Stimulated activated CD8-positive, alpha-beta memory T cell treated with anti-CD3 and anti-CD28 coated beads, Interleukin-12 subunit alpha, Interleukin-12 subunit beta, amount 100 ng/mL, for 24 hours (primary cell): ENCODE results near the gene MYADML2.

ENCODE experiments used
- DNase-seq: peaks from one replicate; pipeline ENCODE4 v3.0.0-alpha.2; 2020; ENCODE audit errors: extremely low read depth

MYADML2 gene

DNA sequence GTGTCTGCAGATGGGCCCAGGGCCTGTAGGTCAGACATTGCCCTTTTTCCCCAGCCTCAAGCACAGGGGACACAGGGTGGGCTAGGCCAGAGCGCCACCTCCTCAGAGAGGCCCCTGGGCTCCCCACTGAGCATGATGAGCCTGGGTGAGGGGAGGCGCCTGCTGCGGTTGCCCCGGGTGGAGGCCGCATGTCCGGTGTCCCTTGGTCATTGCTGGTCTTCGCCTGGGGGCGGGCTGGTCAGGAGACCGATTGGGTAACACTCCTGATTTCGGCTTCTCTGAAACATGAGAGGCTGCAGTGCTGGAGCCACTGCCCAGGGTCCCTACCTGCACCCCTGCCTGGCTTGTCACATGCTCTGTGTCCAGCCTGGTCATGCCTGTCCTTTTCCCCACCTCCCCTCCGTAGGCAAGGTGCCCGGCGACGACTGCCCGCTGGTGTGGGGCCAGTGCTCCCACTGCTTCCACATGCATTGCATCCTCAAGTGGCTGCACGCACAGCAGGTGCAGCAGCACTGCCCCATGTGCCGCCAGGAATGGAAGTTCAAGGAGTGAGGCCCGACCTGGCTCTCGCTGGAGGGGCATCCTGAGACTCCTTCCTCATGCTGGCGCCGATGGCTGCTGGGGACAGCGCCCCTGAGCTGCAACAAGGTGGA is 47.4 kb downstream of the MYADML2 start:
- no peak for DNase-seq

DNA sequence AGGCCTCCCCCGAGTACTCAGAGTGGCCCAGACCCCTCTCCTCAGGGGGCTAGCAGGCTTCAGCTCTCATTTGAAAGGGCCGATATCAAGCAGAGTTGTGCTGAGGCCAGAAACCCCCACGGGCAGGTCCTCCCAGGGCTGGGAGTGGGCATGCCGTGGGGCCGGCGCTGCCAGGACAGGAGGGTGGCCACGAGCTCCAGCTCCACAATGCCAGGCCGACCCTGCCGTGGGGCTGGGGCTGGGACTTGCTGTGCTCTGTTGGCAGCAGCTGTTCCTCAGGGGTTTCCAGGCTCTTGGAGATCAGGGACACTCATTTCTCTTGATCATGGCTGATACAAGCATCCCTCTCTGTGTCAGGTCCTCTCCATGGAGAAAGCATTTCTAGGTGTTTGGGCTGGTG is 48.1 kb downstream of the MYADML2 start:
- no peak for DNase-seq

DNA sequence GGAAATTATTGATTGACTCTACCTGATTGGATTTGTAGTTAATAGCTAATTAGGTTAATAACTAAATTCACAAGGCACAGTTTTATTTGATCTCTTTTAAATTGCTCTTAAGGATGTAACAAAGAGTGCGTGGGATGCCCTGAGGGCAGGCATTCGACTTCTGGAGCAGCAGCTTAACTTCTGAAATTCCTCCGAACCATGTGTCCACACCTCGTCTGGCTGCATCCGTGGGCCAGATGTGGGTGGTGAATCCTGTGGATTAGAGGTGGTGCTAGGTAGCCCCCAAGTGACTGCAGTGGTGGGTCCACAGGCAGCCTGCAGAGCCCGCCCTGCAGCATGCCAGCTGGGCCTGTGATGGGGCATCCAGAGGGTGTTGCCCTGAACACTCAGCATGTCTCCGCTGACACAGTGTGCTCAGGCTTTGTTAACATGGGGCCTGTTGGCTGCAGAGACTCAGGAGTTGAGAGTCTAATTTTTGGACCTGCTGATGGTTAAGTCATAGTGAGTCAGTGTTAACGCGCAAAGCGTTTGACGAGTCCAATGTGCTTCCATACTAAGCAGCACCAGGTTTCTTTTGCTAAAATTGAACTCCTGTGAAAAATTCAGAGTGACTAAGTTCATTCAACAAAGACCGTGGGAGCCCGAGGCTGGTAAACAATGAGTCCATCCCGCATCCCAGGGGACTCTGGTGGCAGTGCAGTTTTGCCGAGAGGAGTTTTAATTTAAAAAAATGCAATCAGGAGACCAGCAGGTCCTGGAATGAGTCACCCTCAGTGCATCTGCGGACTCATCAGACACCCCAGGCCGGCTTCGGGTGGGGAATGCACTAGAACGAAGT is 48.8 kb downstream of the MYADML2 start:
- no peak for DNase-seq

DNA sequence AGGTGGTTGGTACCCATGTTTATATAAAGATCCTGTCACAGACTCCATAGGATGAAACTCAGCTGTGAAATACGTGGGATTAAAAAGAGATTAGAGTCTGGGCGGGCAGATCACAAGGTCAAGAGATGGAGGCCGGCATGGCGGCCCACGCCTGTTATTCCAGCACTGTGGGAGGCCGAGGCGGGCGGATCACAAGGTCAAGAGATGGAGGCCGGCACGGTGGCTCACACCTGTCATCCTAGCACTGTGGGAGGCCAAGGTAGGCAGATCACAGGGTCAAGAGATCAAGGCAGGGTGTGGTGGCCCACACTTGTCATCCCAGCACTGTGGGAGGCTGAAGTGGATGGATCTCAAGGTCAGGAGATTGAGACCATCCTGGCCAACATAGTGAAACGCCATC is 51.6 kb downstream of the MYADML2 start:
- no peak for DNase-seq

GRCh38 chr17:81891303-81891552 is 55.8 kb downstream of the MYADML2 start:
- no peak for DNase-seq

DNA sequence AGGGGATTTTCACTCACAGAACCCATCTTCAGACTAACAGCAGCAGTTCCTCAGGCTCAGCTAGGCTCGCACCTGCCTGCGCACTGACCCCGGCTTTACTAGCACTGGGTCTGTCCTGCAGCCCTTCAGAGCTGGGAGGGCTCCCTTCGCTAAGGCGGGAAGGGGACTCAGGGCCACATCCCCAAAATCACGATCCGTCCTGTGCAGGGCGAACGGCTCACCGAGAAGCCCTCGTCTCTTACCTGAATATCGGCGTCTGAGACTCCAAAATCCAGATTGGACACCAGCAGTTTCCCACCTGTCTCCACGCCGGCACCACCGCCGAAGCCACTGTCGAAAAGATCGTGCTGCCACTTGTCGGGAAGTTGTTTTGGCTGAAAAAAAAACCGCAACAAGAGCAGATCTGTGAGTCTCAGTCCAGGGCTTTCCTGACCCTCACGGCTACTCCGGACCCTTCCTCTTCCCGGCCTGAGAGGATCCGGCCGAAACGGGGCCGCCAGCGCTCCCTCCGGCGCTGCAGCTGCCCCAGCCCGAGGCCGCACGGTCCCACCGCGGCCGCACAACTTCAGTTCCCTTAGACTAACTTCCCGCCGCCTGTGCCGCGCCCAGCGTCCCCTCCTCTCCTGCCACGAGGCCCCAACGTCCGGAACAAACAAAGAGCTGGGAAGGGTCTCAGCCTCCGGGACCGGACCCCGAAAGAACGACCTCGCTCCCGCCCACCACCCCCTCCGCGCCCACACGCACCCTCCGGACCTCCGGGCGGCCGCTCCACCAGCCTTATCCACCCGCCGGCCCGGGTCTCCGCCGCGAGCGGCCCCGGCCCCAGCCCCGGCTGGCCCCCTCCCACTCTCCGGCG is 56.4 kb downstream of the MYADML2 start:
- DNase-seq = no peak
